ENCODE data around the gene CD151. TPM values are rescaled to one million over a fixed set of nuclear protein-coding genes. Genes with fewer than 3 reads are reported as not detected.

CD151 gene
- total RNA-seq, 1 experiment from 2014 or later: 127 TPM

- peak overlapping the region; percentile 54 for H3K27ac ChIP-seq (ENCODE audit: low read depth, low read length, poor library complexity, severe bottlenecking)
- intact Hi-C loops (cut with micrococcal nuclease; ENCODE audit: unreplicated experiment): no loop called here
- peaks cover 25% of the 10 kb centered on the region for H3K4me1 ChIP-seq (ENCODE audit: insufficient read depth, low read length, poor library complexity, severe bottlenecking)
- CTCF ChIA-PET: no interaction called here
- peaks cover 10% of the 10 kb centered on the region for H3K36me3 ChIP-seq (ENCODE audit: insufficient read depth, low read length, poor library complexity, severe bottlenecking)
- BruUV-seq (replicated peaks): no TSS peak
- DNase-seq (ENCODE audit: low spot score): no peak
- POLR2A ChIA-PET (ENCODE audit: low non-redundant PET): no interaction called here
- peak overlapping the region; percentile 69 for H3K4me3 ChIP-seq (ENCODE audit: low read depth, low read length, poor library complexity, severe bottlenecking)
- H3K9me3 ChIP-seq (ENCODE audit: low read depth, low read length, poor library complexity, severe bottlenecking): no peaks in the 10 kb centered on the region
- TF ChIP-seq EZH2 (IDR thresholded peaks at IDR 0.05; ENCODE audit: borderline replicate concordance, low read depth, low read length, poor library complexity, severe bottlenecking) (no peak), CTCF (conservative IDR thresholded peaks at IDR 0.05; ENCODE audit: low read depth, low read length) (no peak)
- H3K27me3 ChIP-seq (replicated peaks; ENCODE audit: insufficient read depth, low read depth, low read length, poor library complexity): no peaks in the 10 kb centered on the region
These were observed 707 bp upstream of the CD151 start for GRCh38 chr11:831961-832528.

GRCh38 chr11:833114-833791 lies 501 bp downstream of the CD151 start:
- DNase-seq (ENCODE audit: low spot score): peak; percentile 45
- CTCF ChIA-PET: no interaction called here

GRCh38 chr11:833849-834311 lies 1.1 kb downstream of the CD151 start:
- Histone ChIP-seq H3K27ac (ENCODE audit: low read depth, low read length, poor library complexity, severe bottlenecking) (no peak overlapping the region), H3K36me3 (ENCODE audit: insufficient read depth, low read length, poor library complexity, severe bottlenecking) (peaks cover 17% of the 10 kb centered on the region), H3K4me3 (ENCODE audit: low read depth, low read length, poor library complexity, severe bottlenecking) (peak overlapping the region; percentile 69), H3K27me3 (replicated peaks; ENCODE audit: insufficient read depth, low read depth, low read length, poor library complexity) (no peaks in the 10 kb centered on the region), H3K9me3 (ENCODE audit: low read depth, low read length, poor library complexity, severe bottlenecking) (no peaks in the 10 kb centered on the region), H3K4me1 (ENCODE audit: insufficient read depth, low read length, poor library complexity, severe bottlenecking) (peaks cover 15% of the 10 kb centered on the region)
- BruUV-seq (replicated peaks): no TSS peak
- intact Hi-C loops (cut with micrococcal nuclease; ENCODE audit: unreplicated experiment): no loop called here
- no peak for DNase-seq (ENCODE audit: low spot score)
- TF ChIP-seq EZH2 (IDR thresholded peaks at IDR 0.05; ENCODE audit: borderline replicate concordance, low read depth, low read length, poor library complexity, severe bottlenecking) (no peak), CTCF (conservative IDR thresholded peaks at IDR 0.05; ENCODE audit: low read depth, low read length) (no peak)
- ChIA-PET CTCF (no interaction called here), POLR2A (ENCODE audit: low non-redundant PET) (no interaction called here)

More at GRCh38 chr11:833114-833791, 501 bp downstream of the CD151 start:
- no peak for TF ChIP-seq CTCF (conservative IDR thresholded peaks at IDR 0.05; ENCODE audit: low read depth, low read length)
- no peak for TF ChIP-seq EZH2 (IDR thresholded peaks at IDR 0.05; ENCODE audit: borderline replicate concordance, low read depth, low read length, poor library complexity, severe bottlenecking)
- BruUV-seq (replicated peaks): no TSS peak
- H3K36me3 ChIP-seq (ENCODE audit: insufficient read depth, low read length, poor library complexity, severe bottlenecking): peaks cover 17% of the 10 kb centered on the region
- POLR2A ChIA-PET (ENCODE audit: low non-redundant PET): no interaction called here
- H3K9me3 ChIP-seq (ENCODE audit: low read depth, low read length, poor library complexity, severe bottlenecking): no peaks in the 10 kb centered on the region
- peaks cover 15% of the 10 kb centered on the region for H3K4me1 ChIP-seq (ENCODE audit: insufficient read depth, low read length, poor library complexity, severe bottlenecking)
- intact Hi-C loops (cut with micrococcal nuclease; ENCODE audit: unreplicated experiment): no loop called here
- H3K27ac ChIP-seq (ENCODE audit: low read depth, low read length, poor library complexity, severe bottlenecking): peak overlapping the region; percentile 75
- no peaks in the 10 kb centered on the region for H3K27me3 ChIP-seq (replicated peaks; ENCODE audit: insufficient read depth, low read depth, low read length, poor library complexity)
- peak overlapping the region; percentile 69 for H3K4me3 ChIP-seq (ENCODE audit: low read depth, low read length, poor library complexity, severe bottlenecking)
